HG02938 (cell line): ENCODE results near the gene ZC3H14.

Source experiments
- ATAC-seq: cut with Tn5 transposase; IDR thresholded peaks from one replicate; pipeline ENCODE4 v1.9.1; 2021; ENCODE audit warnings: mild to moderate bottlenecking, moderate library complexity; ENCODE audit not compliant: unreplicated experiment

ZC3H14 gene

DNA sequence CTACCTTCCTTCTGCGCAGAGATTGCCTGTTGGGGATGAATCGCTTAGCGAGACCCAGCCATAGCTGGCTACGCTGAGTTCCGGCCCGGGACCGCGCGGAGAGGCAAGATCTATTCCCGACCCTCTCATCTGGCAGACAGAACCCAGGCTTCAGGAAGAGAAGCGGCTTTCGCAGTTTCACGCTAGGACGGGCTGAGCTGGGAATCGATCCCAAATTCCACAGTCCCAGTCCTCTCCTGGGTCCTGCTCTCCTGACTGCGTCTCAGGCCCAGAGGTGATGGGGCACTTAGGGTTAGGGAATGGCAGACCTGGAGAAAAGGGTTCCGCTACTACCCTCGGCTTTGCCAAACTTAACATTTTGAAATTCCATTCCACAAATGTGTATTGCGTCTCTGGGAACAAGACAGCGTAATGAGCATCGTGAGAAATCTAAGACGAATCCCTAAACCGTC is 10.8 kb upstream of the ZC3H14 start:
- ATAC-seq: no peak

GRCh38 chr14:88552876-88553275 is 10.0 kb upstream of the ZC3H14 start:
- ATAC-seq: no peak

DNA sequence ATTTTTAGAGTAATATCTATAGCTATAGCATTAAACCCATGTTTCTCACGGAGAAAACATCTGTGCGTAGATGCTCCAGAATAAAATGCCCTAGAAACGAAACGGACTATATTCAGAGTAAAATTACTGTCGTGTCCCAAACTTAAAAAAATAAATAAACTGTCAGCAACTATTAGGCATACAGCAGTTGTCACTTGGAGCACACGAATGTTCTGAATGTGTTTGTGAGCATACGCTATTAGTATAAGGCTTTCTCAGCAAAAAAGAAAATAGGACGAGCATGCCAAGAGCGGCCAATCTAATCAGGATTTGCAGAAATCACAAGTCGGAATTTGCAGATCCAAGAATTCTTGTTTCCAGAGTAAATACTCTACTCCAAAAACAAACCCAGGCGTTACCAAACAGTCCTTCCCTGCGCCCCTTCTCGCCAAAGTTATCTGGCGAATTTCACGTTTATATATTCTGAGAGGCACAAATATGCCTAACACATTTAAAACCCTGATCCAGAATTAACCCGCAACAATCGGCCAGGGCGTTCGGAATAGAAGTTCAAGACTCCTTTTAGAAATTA is 8.9 kb upstream of the ZC3H14 start:
- no peak for ATAC-seq

DNA sequence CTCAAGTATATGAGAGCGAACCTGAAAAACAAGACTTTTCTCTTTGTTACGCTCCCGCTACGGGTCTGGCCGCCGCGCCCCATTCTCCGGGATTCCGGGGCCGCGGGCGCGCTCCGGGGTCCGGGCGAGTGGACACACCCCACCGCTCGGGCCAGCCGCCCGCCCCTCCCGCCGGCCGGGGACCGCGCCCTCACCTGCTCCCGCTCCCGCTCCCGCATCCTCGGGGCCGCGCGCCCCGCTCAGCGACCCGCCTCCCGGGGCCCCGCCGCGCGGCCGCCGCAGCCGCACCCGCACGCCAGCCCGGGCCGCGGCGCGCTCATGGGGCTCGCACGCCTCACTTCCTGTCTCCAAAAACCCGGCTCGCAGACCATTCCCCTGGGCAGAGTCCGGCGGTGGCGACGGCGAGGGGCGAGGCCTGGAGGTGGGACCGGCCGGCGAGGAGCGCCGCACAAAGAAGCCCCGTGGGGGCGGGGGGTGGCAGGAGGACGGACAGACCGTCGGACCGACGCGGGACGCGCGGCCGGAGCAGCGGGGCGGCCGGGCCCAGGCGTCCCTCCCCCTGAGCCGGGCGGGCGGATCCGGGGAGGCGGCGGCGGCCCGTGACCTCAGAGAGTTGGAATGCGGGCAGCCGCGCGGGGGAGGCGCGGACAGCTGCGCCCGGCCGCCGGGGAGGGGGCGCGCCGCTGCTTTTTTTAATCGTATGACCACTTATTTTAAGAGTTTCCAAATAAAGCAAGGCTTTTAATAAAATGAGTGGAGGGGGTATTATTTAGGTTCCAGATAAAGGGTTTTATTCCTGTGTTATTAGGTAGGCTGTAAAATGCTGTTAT is 8.2 kb upstream of the ZC3H14 start, which contains the start of gene PTPN21:
PTPN21 (minus strand) TSS at position 551 of the 830 bp plus-strand sequence. CDS start 4,590 bp downstream, outside the sequence.
- peak; percentile 33 for ATAC-seq

DNA sequence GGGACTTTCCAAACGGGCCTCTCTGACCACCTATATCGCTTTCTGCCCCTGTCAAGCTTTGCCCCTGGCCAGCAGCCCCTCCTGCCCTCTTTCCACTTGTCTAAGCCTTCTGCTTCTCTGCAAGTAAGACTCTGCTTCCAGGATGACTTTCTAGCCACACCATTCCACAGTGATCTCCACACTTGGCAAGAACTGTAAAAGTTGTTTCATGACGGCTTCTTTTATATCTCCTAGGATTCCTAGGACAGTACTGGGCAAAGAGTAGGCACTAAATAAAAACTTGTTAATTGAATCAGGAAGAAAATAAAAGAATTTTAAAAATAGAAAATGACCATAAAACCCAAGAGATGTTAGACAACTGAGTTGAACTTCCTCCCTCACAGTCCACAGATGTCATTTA is 6.3 kb upstream of the ZC3H14 start:
- no peak for ATAC-seq

- ATAC-seq: no peak
Measured at GRCh38 chr14:88559852-88560251, 3.0 kb upstream of the ZC3H14 start.

DNA sequence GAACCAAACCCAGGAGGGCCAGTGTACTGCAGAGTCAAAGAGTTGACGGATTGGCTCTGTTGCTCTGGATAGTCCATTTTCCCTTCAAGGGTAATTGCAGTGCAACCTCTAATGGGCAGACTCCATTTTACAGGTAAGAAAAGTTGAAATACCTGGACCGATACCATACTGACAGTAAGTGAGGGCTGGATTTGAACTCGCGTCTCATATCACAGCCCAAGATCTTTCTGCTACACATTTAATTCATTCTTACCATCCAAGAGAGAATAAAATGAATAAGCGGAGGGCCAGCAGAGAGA is 356 bp upstream of the ZC3H14 start:
- ATAC-seq: no peak

- no peak for ATAC-seq
Measured at GRCh38 chr14:88563845-88564244, 1.0 kb downstream of the ZC3H14 start.

DNA sequence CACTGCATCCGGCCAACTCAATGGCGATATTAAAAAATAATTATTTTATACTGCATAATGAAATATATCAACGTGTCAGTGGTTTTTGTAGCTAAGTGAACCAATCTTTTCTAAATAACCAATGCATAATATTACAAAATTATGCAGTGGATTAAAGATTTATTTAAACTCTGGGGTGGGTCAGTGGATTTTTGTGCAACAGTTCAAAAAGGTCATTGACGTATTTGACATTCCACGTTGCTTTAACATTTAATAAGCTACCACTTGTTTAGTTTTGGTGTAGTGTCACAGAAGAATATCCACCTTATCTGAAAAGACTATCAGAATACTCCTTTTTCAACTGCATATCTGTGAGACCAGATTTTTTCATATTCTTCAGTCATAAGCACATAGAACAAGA is 2.6 kb downstream of the ZC3H14 start:
- ATAC-seq: no peak

GRCh38 chr14:88568196-88568595 is 5.4 kb downstream of the ZC3H14 start:
- ATAC-seq: no peak

DNA sequence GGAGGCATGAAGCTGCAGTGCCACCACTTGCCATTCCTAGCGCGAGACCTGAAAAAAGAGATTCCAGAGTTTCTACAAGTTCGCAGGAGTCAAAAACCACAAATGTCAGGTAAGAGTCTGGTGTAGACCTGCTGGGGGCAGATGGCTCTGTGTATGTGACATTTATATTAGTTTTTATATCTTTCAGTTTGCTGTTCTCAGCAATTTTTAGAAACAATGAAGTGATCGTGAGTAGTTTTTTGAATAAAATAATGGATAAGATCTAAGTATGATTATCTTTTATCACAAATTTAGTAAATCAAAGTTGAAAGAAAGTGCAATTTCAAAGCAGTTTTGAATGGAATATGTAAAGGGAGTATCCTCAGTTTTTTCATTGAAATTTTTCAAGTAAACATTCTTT is 9.3 kb downstream of the ZC3H14 start:
- ATAC-seq: no peak

DNA sequence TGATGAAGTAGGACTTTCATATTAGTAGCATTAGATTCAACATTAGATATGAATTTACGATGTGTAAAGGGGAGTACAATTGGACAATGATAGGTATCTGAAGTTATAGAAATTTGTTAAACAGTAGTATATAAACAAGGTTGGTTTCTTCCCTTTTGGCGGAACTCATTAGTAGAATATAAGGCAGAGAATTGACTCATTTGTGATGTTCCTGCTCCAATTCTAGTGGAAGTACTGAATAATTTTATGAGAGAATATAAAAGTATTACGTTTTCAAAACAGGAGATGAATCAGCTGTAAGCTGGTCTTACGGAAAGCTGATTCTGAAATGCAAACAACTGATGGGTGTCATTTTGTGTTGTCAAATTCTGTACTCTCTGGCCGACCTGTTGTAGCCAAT is 13.4 kb downstream of the ZC3H14 start:
- no peak for ATAC-seq

DNA sequence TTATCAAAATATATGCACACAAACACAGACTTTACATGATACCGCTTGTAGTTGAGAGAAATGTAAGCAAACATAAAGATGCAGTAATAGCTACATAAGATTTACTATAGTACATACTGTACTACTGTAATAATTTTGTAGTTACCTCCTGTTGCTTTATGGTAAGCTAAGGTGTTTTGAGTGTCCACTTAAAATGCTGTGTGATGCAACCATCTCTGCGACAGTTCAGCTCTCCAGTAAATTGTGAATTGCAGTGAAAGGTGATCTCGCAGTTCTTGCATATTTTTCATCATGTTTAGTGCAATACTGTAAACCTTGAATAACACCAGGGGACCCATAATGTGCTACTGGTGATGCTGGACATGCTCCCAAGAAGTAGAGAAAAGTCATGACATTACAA is 21.6 kb downstream of the ZC3H14 start:
- no peak for ATAC-seq

DNA sequence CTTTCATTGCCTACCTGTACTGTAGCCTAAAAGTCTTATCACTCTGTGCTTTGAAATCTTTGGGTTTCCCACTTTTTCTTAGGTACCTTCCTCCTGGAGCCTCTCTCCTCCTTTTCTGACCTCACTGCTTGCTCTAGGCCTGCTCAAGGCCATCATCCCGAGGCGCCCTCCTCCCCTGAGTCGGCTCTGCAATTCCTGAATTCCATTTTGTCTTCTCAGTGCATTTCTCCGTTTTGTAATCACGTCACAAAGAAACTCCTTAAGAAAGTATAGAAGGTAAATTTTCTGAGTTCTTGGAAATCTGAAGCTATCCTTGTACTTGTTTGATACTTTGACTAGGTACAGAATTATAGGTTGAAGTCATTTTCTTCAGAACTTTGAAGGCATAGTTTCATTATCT is 25.2 kb downstream of the ZC3H14 start:
- ATAC-seq: no peak

DNA sequence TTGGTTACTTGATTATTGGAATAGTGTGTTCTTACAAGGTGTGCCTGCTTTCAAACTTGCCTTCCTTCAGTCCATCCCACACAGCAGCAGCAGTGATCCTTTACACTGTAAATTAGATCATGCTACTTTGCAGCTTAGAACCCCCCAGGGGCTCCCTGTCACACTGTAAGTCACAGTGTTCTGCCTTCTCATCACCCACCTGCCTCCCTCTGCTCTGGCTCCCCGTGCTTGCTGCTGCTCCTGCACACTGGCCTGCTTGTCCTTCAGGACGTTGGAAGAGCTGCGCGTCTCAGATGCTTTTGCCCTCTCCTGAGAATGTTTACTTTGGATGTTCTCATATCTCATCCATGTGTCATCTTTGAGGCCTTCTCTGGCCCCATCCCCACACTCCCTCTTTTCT is 27.3 kb downstream of the ZC3H14 start:
- no peak for ATAC-seq

- ATAC-seq: no peak
Measured at GRCh38 chr14:88592031-88592430, 29.2 kb downstream of the ZC3H14 start.

DNA sequence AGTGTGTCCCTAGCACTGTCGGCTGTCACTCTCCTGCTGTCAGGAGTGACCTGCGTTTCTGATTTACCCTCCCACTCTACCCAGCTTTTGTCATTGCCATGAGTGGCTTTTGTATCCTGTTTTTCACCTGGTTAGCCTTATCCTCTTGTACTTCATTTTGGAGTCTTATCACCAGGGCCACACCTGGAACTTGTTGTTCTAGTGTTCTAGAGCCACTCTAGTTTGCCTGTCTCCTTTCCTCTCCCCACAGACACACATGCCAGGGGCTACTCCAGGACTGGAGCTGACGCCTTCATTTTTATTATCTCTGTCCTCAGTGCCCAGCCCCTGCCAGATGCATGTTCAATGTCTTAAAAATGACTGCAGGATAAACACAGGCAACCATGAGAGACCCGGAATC is 34.2 kb downstream of the ZC3H14 start:
- no peak for ATAC-seq

- no peak for ATAC-seq
Measured at GRCh38 chr14:88597601-88598000, 34.8 kb downstream of the ZC3H14 start.

DNA sequence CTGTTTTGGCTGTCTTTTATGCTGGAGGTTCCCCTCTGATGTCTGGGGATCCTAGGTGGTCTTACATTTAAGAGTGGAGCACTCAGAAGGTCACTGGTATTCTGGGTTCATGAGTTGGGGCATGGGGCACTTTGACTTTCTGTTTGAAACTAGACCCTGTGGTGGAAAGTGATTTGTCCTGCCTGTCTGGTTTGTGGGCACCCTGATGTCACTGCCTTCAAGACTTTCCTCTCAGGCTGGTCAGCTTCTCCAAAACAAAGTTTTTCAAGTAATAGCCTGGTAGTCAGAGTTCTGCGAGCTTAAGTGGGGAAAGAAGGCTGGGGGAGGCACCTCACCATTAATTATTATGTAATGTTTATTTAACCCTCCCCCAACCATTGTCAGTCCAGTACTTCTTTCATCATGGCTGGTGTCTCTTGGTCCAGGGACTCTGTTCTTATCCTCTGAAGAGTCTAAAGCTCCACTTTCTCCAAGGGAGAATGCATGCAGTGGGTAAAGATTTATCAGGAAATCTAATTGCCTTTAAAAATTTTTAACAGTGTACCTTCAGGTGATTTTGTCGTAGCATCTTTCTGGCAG is 35.3 kb downstream of the ZC3H14 start:
- no peak for ATAC-seq

GRCh38 chr14:88599326-88599725 is 36.5 kb downstream of the ZC3H14 start:
- peak; percentile 34 for ATAC-seq

- peak; percentile 97 for ATAC-seq
Measured at GRCh38 chr14:88599761-88600439, 37.1 kb downstream of the ZC3H14 start.

- no peak for ATAC-seq
Measured at GRCh38 chr14:88604212-88604611, 41.4 kb downstream of the ZC3H14 start.
